Tibial nerve (tissue), 4 donors: ENCODE measurements around the gene ACADS.

Source experiments
- EP300 ChIP-seq, 2 donors: sonication (generic); formaldehyde crosslinking; IDR thresholded peaks; one replicate each; pipeline ENCODE4 v1.6.1; 2017; ENCODE audit warnings: antibody characterized with exemption in 2 of 2, mild to moderate bottlenecking in 1 of 2
- POLR2A ChIP-seq, 2 donors: fragments of 450-650 bp; IDR thresholded peaks; one replicate each; pipeline ENCODE4 v1.6.1; 2017; ENCODE audit warnings: antibody characterized with exemption in 2 of 2, mild to moderate bottlenecking in 2 of 2, moderate library complexity in 2 of 2
- TF ChIP-seq, protein P1 (sequence below), 5 experiments: fragments of 200-600 bp in 3 of 5; fragments of 450-650 bp in 2 of 5; sonication (generic) in 3 of 5; IDR thresholded peaks; one replicate each; pipeline ENCODE4 v1.5.1; 2016 to 2019; ENCODE audit warnings: antibody characterized with exemption in 5 of 5, mild to moderate bottlenecking in 3 of 5, moderate library complexity in 2 of 5

DNA sequence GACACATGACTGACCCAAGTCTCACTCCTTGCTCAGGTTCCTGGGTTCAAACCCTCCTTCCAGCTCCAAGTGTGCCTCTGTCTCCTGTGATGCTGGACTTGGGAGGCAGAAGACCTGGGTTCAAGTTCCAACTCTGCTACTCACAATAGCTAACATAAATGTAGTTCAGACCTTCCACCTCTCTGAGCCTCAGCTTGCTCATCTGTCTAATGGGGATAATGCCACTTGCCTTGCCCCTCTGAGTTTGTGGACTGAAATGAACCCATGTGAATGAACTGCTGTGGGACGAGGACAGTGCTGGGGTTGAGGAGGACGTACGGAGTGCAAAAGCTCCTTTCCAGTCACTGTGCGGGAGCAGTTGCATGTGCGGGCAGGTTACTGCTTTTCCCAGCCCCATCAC is 40.9 kb downstream of the ACADS start:
- TF ChIP-seq, protein P1, sequence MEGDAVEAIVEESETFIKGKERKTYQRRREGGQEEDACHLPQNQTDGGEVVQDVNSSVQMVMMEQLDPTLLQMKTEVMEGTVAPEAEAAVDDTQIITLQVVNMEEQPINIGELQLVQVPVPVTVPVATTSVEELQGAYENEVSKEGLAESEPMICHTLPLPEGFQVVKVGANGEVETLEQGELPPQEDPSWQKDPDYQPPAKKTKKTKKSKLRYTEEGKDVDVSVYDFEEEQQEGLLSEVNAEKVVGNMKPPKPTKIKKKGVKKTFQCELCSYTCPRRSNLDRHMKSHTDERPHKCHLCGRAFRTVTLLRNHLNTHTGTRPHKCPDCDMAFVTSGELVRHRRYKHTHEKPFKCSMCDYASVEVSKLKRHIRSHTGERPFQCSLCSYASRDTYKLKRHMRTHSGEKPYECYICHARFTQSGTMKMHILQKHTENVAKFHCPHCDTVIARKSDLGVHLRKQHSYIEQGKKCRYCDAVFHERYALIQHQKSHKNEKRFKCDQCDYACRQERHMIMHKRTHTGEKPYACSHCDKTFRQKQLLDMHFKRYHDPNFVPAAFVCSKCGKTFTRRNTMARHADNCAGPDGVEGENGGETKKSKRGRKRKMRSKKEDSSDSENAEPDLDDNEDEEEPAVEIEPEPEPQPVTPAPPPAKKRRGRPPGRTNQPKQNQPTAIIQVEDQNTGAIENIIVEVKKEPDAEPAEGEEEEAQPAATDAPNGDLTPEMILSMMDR (IDR thresholded peaks at IDR 0.05) = no peak
- TF ChIP-seq POLR2A (IDR thresholded peaks at IDR 0.05) (no peak), EP300 (IDR thresholded peaks at IDR 0.05) (no peak)
